MM.1S (cell line): ENCODE results near the gene TBL1X.

Experiments
- EZH2 ChIP-seq: fragments of 300-600 bp; sonication (generic); optimal IDR thresholded peaks from 2 replicates; pipeline ENCODE3; 2017; ENCODE audit warnings: low read depth, mild to moderate bottlenecking, antibody characterized with exemption, low read length, mixed read lengths
- EZH2phosphoT487 ChIP-seq: fragments of 300-600 bp; sonication (generic); IDR thresholded peaks from 2 replicates; pipeline ENCODE4 v1.6.1; 2018; ENCODE audit warnings: antibody characterized with exemption, low read length
- TF ChIP-seq, protein P1 (sequence below): fragments of 300-600 bp; sonication (generic); IDR thresholded peaks from 2 replicates; pipeline ENCODE4 v1.5.1; 2016; ENCODE audit warnings: antibody characterized with exemption, low read length, mixed read lengths

DNA sequence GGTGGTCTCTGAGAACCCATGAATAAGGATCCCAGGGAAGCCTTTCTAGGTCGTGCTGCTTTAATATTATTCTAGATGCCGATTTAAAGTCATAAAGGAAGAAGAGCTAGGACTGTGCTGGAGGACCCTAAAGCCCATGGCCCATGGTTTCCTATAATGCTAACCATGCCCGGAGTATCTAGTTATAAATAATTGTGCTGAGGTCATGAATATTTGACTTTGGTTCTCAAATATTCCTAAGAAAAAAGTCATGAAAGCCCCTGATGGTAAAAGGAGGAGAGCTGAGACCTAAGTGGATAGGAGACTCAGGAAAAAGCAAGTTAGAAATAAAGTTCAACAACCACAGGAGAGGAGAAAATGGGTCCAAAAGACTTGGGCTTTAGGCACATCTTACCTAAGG is 132.0 kb downstream of the TBL1X start:
- TF ChIP-seq, protein P1, sequence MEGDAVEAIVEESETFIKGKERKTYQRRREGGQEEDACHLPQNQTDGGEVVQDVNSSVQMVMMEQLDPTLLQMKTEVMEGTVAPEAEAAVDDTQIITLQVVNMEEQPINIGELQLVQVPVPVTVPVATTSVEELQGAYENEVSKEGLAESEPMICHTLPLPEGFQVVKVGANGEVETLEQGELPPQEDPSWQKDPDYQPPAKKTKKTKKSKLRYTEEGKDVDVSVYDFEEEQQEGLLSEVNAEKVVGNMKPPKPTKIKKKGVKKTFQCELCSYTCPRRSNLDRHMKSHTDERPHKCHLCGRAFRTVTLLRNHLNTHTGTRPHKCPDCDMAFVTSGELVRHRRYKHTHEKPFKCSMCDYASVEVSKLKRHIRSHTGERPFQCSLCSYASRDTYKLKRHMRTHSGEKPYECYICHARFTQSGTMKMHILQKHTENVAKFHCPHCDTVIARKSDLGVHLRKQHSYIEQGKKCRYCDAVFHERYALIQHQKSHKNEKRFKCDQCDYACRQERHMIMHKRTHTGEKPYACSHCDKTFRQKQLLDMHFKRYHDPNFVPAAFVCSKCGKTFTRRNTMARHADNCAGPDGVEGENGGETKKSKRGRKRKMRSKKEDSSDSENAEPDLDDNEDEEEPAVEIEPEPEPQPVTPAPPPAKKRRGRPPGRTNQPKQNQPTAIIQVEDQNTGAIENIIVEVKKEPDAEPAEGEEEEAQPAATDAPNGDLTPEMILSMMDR, result no peak
- TF ChIP-seq EZH2 (no peak), EZH2phosphoT487 (no peak)
